GM23338 (cell line): ENCODE measurements around the gene PPP1R36. TPM values are rescaled to one million over a fixed set of nuclear protein-coding genes. Genes with fewer than 3 reads are reported as not detected.

Experiments used
- ATAC-seq: fragments of 200-7000 bp; cut with Tn5 transposase; 3 replicates; pipeline ENCODE4 v1.9.1; 2020
- DNase-seq: peaks from one replicate; pipeline ENCODE4 v3.0.0-alpha.2; 2015; ENCODE audit warnings: low spot score
- H2AFZ ChIP-seq: fragments of 200-600 bp; sonication (generic); 2 replicates; pipeline ENCODE4 v1.8.0; 2016; ENCODE audit warnings: antibody characterized with exemption, mild to moderate bottlenecking, moderate library complexity
- H3F3A ChIP-seq: fragments of 200-600 bp; sonication (generic); replicated peaks from 2 replicates; pipeline ENCODE4 v1.8.0; 2017; ENCODE audit warnings: antibody characterized with exemption, mixed run types, low read depth
- H3K27ac ChIP-seq: fragments of 200-600 bp; sonication (generic); 2 replicates; pipeline ENCODE4 v1.6.1; 2016; ENCODE audit warnings: low read depth
- H3K27me3 ChIP-seq: fragments of 200-600 bp; sonication (generic); 2 replicates; pipeline ENCODE4 v1.8.0; 2016; ENCODE audit warnings: mild to moderate bottlenecking, mixed run types, moderate library complexity; ENCODE audit not compliant: insufficient read depth
- H3K36me3 ChIP-seq: fragments of 200-600 bp; sonication (generic); 2 replicates; pipeline ENCODE4 v1.8.0; 2016; ENCODE audit warnings: mild to moderate bottlenecking; ENCODE audit not compliant: insufficient read depth
- H3K4me1 ChIP-seq: fragments of 200-600 bp; sonication (generic); 2 replicates; pipeline ENCODE4 v1.8.0; 2016; ENCODE audit warnings: mild to moderate bottlenecking, moderate library complexity; ENCODE audit not compliant: insufficient read depth
- H3K4me2 ChIP-seq: fragments of 200-600 bp; sonication (generic); 2 replicates; pipeline ENCODE4 v1.7.1; 2017; ENCODE audit warnings: mixed run types
- H3K4me3 ChIP-seq: fragments of 200-600 bp; sonication (generic); 2 replicates; pipeline ENCODE4 v1.6.1; 2016; ENCODE audit warnings: mixed run types
- H3K79me2 ChIP-seq: fragments of 200-600 bp; sonication (generic); replicated peaks from 2 replicates; pipeline ENCODE4 v1.8.0; 2017; ENCODE audit warnings: mild to moderate bottlenecking; ENCODE audit not compliant: insufficient read depth
- H3K9me2 ChIP-seq: fragments of 200-600 bp; sonication (generic); 2 replicates; pipeline ENCODE4 v1.8.0; 2017; ENCODE audit not compliant: insufficient read depth
- H4K20me1 ChIP-seq: fragments of 200-600 bp; sonication (generic); replicated peaks from 2 replicates; pipeline ENCODE4 v1.8.0; 2017; ENCODE audit warnings: mild to moderate bottlenecking; ENCODE audit not compliant: insufficient read depth
- H3K27ac Mint-ChIP-seq: 2 replicates; pipeline ENCODE4 v1.8.0; 2020; ENCODE audit warnings: inconsistent platforms, mild to moderate bottlenecking, moderate library complexity, mixed read lengths
- H3K27me3 Mint-ChIP-seq: 3 replicates; pipeline ENCODE4 v1.8.0; 2022; ENCODE audit warnings: low read depth, mild to moderate bottlenecking, moderate library complexity, mixed read lengths, inconsistent platforms; ENCODE audit not compliant: insufficient read depth, poor library complexity
- H3K36me3 Mint-ChIP-seq: 3 replicates; pipeline ENCODE4 v1.8.0; 2021; ENCODE audit warnings: low read depth, mild to moderate bottlenecking, inconsistent platforms, moderate library complexity, mixed read lengths
- H3K4me1 Mint-ChIP-seq: 3 replicates; pipeline ENCODE4 v1.8.0; 2020; ENCODE audit warnings: mild to moderate bottlenecking, inconsistent platforms, mixed read lengths
- H3K4me3 Mint-ChIP-seq: 3 replicates; pipeline ENCODE4 v1.8.0; 2021; ENCODE audit warnings: moderate library complexity, mild to moderate bottlenecking, inconsistent platforms, mixed read lengths
- H3K9me3 Mint-ChIP-seq: 3 replicates; pipeline ENCODE4 v1.8.0; 2020; ENCODE audit warnings: moderate library complexity, mild to moderate bottlenecking, inconsistent platforms, mixed read lengths
- CREB1 ChIP-seq: fragments of 250-450 bp; sonication (Bioruptor Pico); IDR thresholded peaks from 2 replicates; pipeline ENCODE4 v1.5.0; 2020; ENCODE audit warnings: low read depth, mild to moderate bottlenecking, moderate library complexity
- EZH2 ChIP-seq: fragments of 200-600 bp; sonication (generic); IDR thresholded peaks from one replicate; pipeline ENCODE4 v1.8.0; 2017; ENCODE audit warnings: antibody characterized with exemption, mild to moderate bottlenecking, low read depth; ENCODE audit not compliant: unreplicated experiment
- EZH2phosphoT487 ChIP-seq: fragments of 200-600 bp; sonication (generic); IDR thresholded peaks from one replicate; pipeline ENCODE4 v1.8.1; 2018; ENCODE audit warnings: antibody characterized with exemption; ENCODE audit not compliant: unreplicated experiment
- JUNB ChIP-seq: IDR thresholded peaks from one replicate; pipeline ENCODE4 v1.6.1; 2016; ENCODE audit warnings: antibody characterized with exemption; ENCODE audit not compliant: unreplicated experiment
- NANOG ChIP-seq: IDR thresholded peaks from 2 replicates; pipeline ENCODE4 v1.6.1; 2016; ENCODE audit warnings: antibody characterized with exemption, borderline replicate concordance
- POLR2AphosphoS5 ChIP-seq: IDR thresholded peaks from 2 replicates; pipeline ENCODE4 v1.6.1; 2016; ENCODE audit warnings: antibody characterized with exemption, low read depth
- STAT1 ChIP-seq: IDR thresholded peaks from one replicate; pipeline ENCODE4 v1.6.1; 2016; ENCODE audit warnings: antibody characterized with exemption; ENCODE audit not compliant: unreplicated experiment
- ZNF114 ChIP-seq: fragments of 250-450 bp; sonication (Bioruptor Pico); IDR thresholded peaks from 2 replicates; pipeline ENCODE4 v1.5.0; 2020; ENCODE audit warnings: mild to moderate bottlenecking, moderate library complexity
- ZNF331 ChIP-seq: fragments of 250-450 bp; sonication (Bioruptor Pico); IDR thresholded peaks from 2 replicates; pipeline ENCODE4 v1.5.0; 2020; ENCODE audit warnings: low read depth, mild to moderate bottlenecking, moderate library complexity
- polyA plus RNA-seq: library from polyadenylated mRNA; unstranded; fragments of >200 nt; fragmentation: Nextera tagmentation; extraction: Ambion mirVana; gene quantifications from 2 replicates; pipeline ENCODE4 v1.2.1, GENCODE V29; 2016
- total RNA-seq: library from RNA; depleted of rRNA; stranded (reverse); fragments of >200 nt; shearing (Covaris generic); gene quantifications from 2 replicates; pipeline ENCODE4 v1.2.3, GENCODE V29; 2014
- TF ChIP-seq, protein P1 (sequence below): fragments of 250-450 bp; sonication (Bioruptor Pico); IDR thresholded peaks from 2 replicates; pipeline ENCODE4 v1.5.0; 2020; ENCODE audit warnings: mild to moderate bottlenecking, moderate library complexity
- TF ChIP-seq, protein P2 (sequence below): IDR thresholded peaks from one replicate; pipeline ENCODE4 v1.6.1; 2018; ENCODE audit warnings: antibody characterized with exemption; ENCODE audit not compliant: unreplicated experiment
- TF ChIP-seq, protein P3 (sequence below), 2 experiments: fragments of 200-600 bp in 1 of 2; sonication (generic) in 1 of 2; conservative IDR thresholded peaks; 2 replicates each; pipeline versions ENCODE4 v1.5.1 to v1.6.1; 2016 to 2017; ENCODE audit warnings: antibody characterized with exemption in 2 of 2, low read depth in 2 of 2, mild to moderate bottlenecking in 2 of 2, moderate library complexity in 1 of 2
- TF ChIP-seq, protein P4 (sequence below): IDR thresholded peaks from 2 replicates; pipeline ENCODE4 v1.6.1; 2016; ENCODE audit warnings: antibody characterized with exemption

PPP1R36 gene
- total and polyA plus RNA-seq, 2 experiments from 2014 or later: 0.42 to 1.4 TPM

DNA sequence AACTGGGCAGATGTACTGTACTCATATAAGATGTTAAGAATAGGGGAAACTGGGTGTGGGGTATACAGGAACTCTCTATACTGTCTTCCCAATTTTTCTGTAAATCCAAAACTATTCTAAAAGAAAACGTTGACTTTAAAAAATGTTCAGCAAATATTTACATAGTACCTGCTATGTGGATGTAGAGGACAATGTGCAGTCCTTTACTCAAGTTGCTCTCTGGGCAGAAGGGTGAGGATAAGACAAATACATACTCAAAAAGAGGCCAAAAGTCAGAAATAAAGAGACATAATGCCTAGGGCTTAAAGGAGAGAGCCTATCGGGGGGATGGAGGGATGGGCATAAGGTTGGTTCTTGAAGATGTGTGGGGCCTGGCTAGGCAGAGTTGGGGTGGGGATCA is 44.7 kb downstream of the PPP1R36 start:
- TF ChIP-seq NANOG (no peak), POLR2AphosphoS5 (no peak), EZH2 (no peak), ZNF114 (CRISPR knock-in tag) (no peak), STAT1 (no peak), JUNB (no peak), CREB1 (no peak), EZH2phosphoT487 (no peak), ZNF331 (CRISPR knock-in tag) (no peak)
- TF ChIP-seq, protein P1, sequence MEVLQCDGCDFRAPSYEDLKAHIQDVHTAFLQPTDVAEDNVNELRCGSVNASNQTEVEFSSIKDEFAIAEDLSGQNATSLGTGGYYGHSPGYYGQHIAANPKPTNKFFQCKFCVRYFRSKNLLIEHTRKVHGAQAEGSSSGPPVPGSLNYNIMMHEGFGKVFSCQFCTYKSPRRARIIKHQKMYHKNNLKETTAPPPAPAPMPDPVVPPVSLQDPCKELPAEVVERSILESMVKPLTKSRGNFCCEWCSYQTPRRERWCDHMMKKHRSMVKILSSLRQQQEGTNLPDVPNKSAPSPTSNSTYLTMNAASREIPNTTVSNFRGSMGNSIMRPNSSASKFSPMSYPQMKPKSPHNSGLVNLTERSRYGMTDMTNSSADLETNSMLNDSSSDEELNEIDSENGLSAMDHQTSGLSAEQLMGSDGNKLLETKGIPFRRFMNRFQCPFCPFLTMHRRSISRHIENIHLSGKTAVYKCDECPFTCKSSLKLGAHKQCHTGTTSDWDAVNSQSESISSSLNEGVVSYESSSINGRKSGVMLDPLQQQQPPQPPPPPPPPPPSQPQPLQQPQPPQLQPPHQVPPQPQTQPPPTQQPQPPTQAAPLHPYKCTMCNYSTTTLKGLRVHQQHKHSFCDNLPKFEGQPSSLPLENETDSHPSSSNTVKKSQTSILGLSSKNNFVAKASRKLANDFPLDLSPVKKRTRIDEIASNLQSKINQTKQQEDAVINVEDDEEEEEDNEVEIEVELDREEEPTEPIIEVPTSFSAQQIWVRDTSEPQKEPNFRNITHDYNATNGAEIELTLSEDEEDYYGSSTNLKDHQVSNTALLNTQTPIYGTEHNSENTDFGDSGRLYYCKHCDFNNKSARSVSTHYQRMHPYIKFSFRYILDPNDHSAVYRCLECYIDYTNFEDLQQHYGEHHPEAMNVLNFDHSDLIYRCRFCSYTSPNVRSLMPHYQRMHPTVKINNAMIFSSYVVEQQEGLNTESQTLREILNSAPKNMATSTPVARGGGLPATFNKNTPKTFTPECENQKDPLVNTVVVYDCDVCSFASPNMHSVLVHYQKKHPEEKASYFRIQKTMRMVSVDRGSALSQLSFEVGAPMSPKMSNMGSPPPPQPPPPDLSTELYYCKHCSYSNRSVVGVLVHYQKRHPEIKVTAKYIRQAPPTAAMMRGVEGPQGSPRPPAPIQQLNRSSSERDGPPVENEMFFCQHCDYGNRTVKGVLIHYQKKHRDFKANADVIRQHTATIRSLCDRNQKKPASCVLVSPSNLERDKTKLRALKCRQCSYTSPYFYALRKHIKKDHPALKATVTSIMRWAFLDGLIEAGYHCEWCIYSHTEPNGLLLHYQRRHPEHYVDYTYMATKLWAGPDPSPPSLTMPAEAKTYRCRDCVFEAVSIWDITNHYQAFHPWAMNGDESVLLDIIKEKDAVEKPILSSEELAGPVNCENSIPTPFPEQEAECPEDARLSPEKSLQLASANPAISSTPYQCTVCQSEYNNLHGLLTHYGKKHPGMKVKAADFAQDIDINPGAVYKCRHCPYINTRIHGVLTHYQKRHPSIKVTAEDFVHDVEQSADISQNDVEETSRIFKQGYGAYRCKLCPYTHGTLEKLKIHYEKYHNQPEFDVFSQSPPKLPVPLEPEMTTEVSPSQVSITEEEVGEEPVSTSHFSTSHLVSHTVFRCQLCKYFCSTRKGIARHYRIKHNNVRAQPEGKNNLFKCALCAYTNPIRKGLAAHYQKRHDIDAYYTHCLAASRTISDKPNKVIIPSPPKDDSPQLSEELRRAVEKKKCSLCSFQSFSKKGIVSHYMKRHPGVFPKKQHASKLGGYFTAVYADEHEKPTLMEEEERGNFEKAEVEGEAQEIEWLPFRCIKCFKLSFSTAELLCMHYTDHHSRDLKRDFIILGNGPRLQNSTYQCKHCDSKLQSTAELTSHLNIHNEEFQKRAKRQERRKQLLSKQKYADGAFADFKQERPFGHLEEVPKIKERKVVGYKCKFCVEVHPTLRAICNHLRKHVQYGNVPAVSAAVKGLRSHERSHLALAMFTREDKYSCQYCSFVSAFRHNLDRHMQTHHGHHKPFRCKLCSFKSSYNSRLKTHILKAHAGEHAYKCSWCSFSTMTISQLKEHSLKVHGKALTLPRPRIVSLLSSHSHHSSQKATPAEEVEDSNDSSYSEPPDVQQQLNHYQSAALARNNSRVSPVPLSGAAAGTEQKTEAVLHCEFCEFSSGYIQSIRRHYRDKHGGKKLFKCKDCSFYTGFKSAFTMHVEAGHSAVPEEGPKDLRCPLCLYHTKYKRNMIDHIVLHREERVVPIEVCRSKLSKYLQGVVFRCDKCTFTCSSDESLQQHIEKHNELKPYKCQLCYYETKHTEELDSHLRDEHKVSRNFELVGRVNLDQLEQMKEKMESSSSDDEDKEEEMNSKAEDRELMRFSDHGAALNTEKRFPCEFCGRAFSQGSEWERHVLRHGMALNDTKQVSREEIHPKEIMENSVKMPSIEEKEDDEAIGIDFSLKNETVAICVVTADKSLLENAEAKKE: no peak
- TF ChIP-seq, protein P2, sequence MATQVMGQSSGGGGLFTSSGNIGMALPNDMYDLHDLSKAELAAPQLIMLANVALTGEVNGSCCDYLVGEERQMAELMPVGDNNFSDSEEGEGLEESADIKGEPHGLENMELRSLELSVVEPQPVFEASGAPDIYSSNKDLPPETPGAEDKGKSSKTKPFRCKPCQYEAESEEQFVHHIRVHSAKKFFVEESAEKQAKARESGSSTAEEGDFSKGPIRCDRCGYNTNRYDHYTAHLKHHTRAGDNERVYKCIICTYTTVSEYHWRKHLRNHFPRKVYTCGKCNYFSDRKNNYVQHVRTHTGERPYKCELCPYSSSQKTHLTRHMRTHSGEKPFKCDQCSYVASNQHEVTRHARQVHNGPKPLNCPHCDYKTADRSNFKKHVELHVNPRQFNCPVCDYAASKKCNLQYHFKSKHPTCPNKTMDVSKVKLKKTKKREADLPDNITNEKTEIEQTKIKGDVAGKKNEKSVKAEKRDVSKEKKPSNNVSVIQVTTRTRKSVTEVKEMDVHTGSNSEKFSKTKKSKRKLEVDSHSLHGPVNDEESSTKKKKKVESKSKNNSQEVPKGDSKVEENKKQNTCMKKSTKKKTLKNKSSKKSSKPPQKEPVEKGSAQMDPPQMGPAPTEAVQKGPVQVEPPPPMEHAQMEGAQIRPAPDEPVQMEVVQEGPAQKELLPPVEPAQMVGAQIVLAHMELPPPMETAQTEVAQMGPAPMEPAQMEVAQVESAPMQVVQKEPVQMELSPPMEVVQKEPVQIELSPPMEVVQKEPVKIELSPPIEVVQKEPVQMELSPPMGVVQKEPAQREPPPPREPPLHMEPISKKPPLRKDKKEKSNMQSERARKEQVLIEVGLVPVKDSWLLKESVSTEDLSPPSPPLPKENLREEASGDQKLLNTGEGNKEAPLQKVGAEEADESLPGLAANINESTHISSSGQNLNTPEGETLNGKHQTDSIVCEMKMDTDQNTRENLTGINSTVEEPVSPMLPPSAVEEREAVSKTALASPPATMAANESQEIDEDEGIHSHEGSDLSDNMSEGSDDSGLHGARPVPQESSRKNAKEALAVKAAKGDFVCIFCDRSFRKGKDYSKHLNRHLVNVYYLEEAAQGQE: no peak
- TF ChIP-seq, protein P3, sequence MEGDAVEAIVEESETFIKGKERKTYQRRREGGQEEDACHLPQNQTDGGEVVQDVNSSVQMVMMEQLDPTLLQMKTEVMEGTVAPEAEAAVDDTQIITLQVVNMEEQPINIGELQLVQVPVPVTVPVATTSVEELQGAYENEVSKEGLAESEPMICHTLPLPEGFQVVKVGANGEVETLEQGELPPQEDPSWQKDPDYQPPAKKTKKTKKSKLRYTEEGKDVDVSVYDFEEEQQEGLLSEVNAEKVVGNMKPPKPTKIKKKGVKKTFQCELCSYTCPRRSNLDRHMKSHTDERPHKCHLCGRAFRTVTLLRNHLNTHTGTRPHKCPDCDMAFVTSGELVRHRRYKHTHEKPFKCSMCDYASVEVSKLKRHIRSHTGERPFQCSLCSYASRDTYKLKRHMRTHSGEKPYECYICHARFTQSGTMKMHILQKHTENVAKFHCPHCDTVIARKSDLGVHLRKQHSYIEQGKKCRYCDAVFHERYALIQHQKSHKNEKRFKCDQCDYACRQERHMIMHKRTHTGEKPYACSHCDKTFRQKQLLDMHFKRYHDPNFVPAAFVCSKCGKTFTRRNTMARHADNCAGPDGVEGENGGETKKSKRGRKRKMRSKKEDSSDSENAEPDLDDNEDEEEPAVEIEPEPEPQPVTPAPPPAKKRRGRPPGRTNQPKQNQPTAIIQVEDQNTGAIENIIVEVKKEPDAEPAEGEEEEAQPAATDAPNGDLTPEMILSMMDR (conservative IDR thresholded peaks at IDR 0.05; ENCODE audit: low read depth in 2 of 2): no peak
- TF ChIP-seq, protein P4, sequence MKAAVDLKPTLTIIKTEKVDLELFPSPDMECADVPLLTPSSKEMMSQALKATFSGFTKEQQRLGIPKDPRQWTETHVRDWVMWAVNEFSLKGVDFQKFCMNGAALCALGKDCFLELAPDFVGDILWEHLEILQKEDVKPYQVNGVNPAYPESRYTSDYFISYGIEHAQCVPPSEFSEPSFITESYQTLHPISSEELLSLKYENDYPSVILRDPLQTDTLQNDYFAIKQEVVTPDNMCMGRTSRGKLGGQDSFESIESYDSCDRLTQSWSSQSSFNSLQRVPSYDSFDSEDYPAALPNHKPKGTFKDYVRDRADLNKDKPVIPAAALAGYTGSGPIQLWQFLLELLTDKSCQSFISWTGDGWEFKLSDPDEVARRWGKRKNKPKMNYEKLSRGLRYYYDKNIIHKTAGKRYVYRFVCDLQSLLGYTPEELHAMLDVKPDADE: no peak
- Mint-ChIP-seq H3K9me3 (no peaks in the 10 kb centered on the region), H3K27me3 (peaks cover 5% of the 10 kb centered on the region)

More for the DNA sequence above, 44.7 kb downstream of the PPP1R36 start:
- ATAC-seq (no peak), DNase-seq (no peak)
- Mint-ChIP-seq H3K36me3 (no peaks in the 10 kb centered on the region), H3K4me3 (no peak overlapping the region), H3K4me1 (no peaks in the 10 kb centered on the region), H3K27ac (no peak overlapping the region)
- Histone ChIP-seq H2AFZ (no peak overlapping the region; the same call in 1 of the 2 replicates), H3K4me2 (no peak overlapping the region), H3K79me2 (no peaks in the 10 kb centered on the region), H3K36me3 (no peaks in the 10 kb centered on the region), H3F3A (no peaks in the 10 kb centered on the region), H3K9me2 (no peaks in the 10 kb centered on the region), H3K27me3 (no peaks in the 10 kb centered on the region), H3K4me1 (no peaks in the 10 kb centered on the region), H3K27ac (no peak overlapping the region), H4K20me1 (no peaks in the 10 kb centered on the region), H3K4me3 (no peak overlapping the region)
